Measurements from ENCODE around the gene SLC4A5. TPM values are rescaled to one million over a fixed set of nuclear protein-coding genes. Genes with fewer than 3 reads are reported as not detected.

SLC4A5 gene
- 0.17 to 0.68 TPM (median 0.43 TPM) in 5 replicates for total RNA-seq (2022; extraction: Qiagen RNA extraction; ENCODE audit: low read depth)

GRCh38 chr2:74343316-74343715 lies at the start of gene SLC4A5:
TSS of gene SLC4A5 (minus strand) at chr2:74343416. CDS start at chr2:74315023, 28,393 bp downstream.

GRCh38 chr2:74379851-74380789 lies 36.9 kb upstream of the SLC4A5 start, which contains the start of gene DCTN1:
TSS of gene DCTN1 (minus strand) at chr2:74380311. CDS start at chr2:74380037, 274 bp downstream.

GRCh38 chr2:74198461-74199274 lies 144.5 kb downstream of the SLC4A5 start, which contains the start of gene MTHFD2:
TSS of gene MTHFD2 (plus strand) at chr2:74198615. CDS start at chr2:74198642, 27 bp downstream.

DNA sequence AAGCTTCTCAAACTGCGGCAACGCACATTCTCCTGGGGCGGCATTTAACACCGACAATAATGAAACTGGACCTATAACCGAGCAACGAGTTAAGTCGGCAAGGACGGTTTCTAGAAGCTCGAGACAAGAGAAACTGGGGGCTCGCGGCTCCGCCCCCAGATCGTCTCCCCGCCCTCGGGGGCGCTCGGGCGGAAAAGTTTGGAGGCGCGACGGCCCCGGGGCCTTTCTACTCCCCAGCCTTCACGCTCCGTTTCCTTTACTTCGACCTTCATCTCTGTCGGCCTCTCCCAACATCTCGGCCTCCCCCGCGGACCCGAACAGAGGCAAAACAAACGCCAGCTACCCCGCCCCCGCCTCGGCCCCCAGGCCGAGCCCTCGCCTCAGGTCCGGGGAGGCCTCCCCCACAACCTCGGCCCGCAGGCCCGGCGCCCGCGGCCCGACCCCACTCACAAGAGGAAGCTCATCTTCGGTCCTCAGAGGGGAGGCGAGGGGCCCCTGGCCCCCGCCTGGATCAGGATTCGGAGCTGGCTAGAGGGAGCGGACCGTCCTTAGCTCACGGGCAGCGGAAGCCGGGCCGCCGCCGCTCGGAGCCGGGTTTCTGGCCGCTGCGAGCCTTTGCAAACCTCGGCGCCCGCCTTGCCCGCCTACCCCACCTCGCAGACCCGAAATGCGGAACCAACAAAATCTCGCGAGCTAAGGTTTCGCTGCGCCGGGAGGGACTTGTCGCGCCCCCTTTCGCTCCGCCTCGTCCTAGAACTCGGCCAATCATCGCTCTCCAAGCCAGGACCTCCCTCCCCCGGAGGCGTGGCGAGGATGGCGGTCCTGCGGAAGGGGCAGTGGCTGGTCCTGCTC lies 164.8 kb downstream of the SLC4A5 start, which contains the start of gene MOB1A:
MOB1A (minus strand) TSS at position 669 of the 852 bp plus-strand sequence; CDS start at position 464, 205 bp downstream.

Other genes with a start within 250 kb of the SLC4A5 start
- gene BOLA3, start 195.5 kb downstream of the SLC4A5 start, total RNA-seq (2022; extraction: Qiagen RNA extraction; ENCODE audit: low read depth) = 116 to 169 TPM (median 128 TPM) in 5 replicates
- 50.7 to 86.2 TPM (median 82.2 TPM) in 5 replicates for gene MOB1A, start 164.5 kb downstream of the SLC4A5 start, total RNA-seq (2022; extraction: Qiagen RNA extraction; ENCODE audit: low read depth)
- 159 to 187 TPM (median 175 TPM) in 5 replicates for gene MTHFD2, start 144.8 kb downstream of the SLC4A5 start, total RNA-seq (2022; extraction: Qiagen RNA extraction; ENCODE audit: low read depth)
- gene DCTN1, start 36.9 kb upstream of the SLC4A5 start, total RNA-seq (2022; extraction: Qiagen RNA extraction; ENCODE audit: low read depth) = 104 to 150 TPM (median 150 TPM) in 5 replicates
- gene C2orf81, start 78.2 kb upstream of the SLC4A5 start, total RNA-seq (2022; extraction: Qiagen RNA extraction; ENCODE audit: low read depth) = 1.9 to 3.5 TPM (median 3.2 TPM) in 5 replicates
- 68.3 to 88.0 TPM (median 87.1 TPM) in 5 replicates for gene WDR54, start 78.3 kb upstream of the SLC4A5 start, total RNA-seq (2022; extraction: Qiagen RNA extraction; ENCODE audit: low read depth)
- 18.7 to 29.5 TPM (median 22.1 TPM) in 5 replicates for gene RTKN, start 98.5 kb upstream of the SLC4A5 start, total RNA-seq (2022; extraction: Qiagen RNA extraction; ENCODE audit: low read depth)
- gene INO80B, start 111.7 kb upstream of the SLC4A5 start, total RNA-seq (2022; extraction: Qiagen RNA extraction; ENCODE audit: low read depth) = 52.7 to 58.3 TPM (median 55.9 TPM) in 5 replicates
- 44.9 to 90.5 TPM (median 83.9 TPM) in 5 replicates for gene WBP1, start 115.0 kb upstream of the SLC4A5 start, total RNA-seq (2022; extraction: Qiagen RNA extraction; ENCODE audit: low read depth)
- 39.9 to 51.2 TPM (median 49.7 TPM) in 5 replicates for gene MOGS, start 122.0 kb upstream of the SLC4A5 start, total RNA-seq (2022; extraction: Qiagen RNA extraction; ENCODE audit: low read depth)
- 108 to 158 TPM (median 132 TPM) in 5 replicates for gene MRPL53, start 129.3 kb upstream of the SLC4A5 start, total RNA-seq (2022; extraction: Qiagen RNA extraction; ENCODE audit: low read depth)
- 9.1 to 15.9 TPM (median 14.4 TPM) in 5 replicates for gene CCDC142, start 139.6 kb upstream of the SLC4A5 start, total RNA-seq (2022; extraction: Qiagen RNA extraction; ENCODE audit: low read depth)
- 14.5 to 16.7 TPM (median 16.4 TPM) in 5 replicates for gene TTC31, start 139.7 kb upstream of the SLC4A5 start, total RNA-seq (2022; extraction: Qiagen RNA extraction; ENCODE audit: low read depth)
- 2.7 to 4.1 TPM (median 3.4 TPM) in 5 replicates for gene LBX2, start 156.2 kb upstream of the SLC4A5 start, total RNA-seq (2022; extraction: Qiagen RNA extraction; ENCODE audit: low read depth)
- 30.2 to 41.4 TPM (median 31.4 TPM) in 5 replicates for gene PCGF1, start 164.3 kb upstream of the SLC4A5 start, total RNA-seq (2022; extraction: Qiagen RNA extraction; ENCODE audit: low read depth)
- 0.22 to 0.45 TPM (median 0.34 TPM) in 5 replicates for gene TLX2, start 171.0 kb upstream of the SLC4A5 start, total RNA-seq (2022; extraction: Qiagen RNA extraction; ENCODE audit: low read depth)
- gene DQX1, start 182.8 kb upstream of the SLC4A5 start, total RNA-seq (2022; extraction: Qiagen RNA extraction; ENCODE audit: low read depth) = 0.06 to 0.23 TPM (median 0.15 TPM) in 3 of 5 replicates, not detected in the others
- 182 to 257 TPM (median 240 TPM) in 5 replicates for gene AUP1, start 186.3 kb upstream of the SLC4A5 start, total RNA-seq (2022; extraction: Qiagen RNA extraction; ENCODE audit: low read depth)
- 31.3 to 40.6 TPM (median 40.0 TPM) in 5 replicates for gene HTRA2, start 186.5 kb upstream of the SLC4A5 start, total RNA-seq (2022; extraction: Qiagen RNA extraction; ENCODE audit: low read depth)
- gene LOXL3, start 210.5 kb upstream of the SLC4A5 start, total RNA-seq (2022; extraction: Qiagen RNA extraction; ENCODE audit: low read depth) = 0.14 to 0.66 TPM (median 0.25 TPM) in 5 replicates
- 4.2 to 6.3 TPM (median 5.4 TPM) in 5 replicates for gene DOK1, start 211.3 kb upstream of the SLC4A5 start, total RNA-seq (2022; extraction: Qiagen RNA extraction; ENCODE audit: low read depth)